HG02763 (cell line): Measurements from ENCODE around the gene SENP2.
"Not testable (repeated sequence)": the region's sequence is repeated elsewhere in the genome, so short reads cannot be mapped to it uniquely, and the experiment has no call there.

Experiments
- ATAC-seq: cut with Tn5 transposase; IDR thresholded peaks from one replicate; pipeline ENCODE4 v1.9.1; 2021; ENCODE audit warnings: mild to moderate bottlenecking, moderate library complexity; ENCODE audit not compliant: unreplicated experiment

SENP2 gene

DNA sequence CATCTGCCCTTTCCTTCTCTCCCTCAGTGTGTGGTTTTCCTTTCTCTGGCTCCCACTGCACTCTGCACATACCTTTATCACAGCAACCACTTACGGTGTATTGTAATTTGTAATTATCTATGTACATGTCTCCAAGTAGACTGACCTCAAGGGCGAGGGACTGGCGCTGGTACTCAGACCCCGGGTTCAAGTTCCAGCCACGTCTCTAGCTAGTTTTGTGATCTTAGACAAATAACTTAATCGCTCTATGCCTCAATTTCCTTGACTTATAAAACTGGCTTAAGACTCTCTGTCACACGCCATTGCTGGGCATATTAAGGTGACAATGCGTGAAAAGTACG is 607 bp upstream of the SENP2 start:
- no peak for ATAC-seq

DNA sequence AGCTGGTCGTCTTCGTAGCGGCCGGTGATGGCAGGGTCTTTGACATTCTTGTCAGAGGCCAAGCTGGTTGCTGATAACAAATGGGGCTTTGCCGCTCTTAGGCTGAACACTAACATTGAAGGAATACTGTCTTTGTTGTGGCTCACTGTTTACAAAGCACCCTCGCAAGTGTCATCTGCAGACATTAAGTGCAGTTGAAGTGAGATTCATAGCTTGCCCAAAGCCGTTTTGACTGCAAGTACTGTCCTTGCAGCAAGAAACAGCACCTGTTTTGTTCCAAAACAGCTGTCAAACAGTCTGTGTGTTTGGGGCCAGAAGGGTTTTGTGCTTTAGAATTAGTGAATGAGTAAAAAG is 568 bp downstream of the SENP2 start:
- no peak for ATAC-seq

DNA sequence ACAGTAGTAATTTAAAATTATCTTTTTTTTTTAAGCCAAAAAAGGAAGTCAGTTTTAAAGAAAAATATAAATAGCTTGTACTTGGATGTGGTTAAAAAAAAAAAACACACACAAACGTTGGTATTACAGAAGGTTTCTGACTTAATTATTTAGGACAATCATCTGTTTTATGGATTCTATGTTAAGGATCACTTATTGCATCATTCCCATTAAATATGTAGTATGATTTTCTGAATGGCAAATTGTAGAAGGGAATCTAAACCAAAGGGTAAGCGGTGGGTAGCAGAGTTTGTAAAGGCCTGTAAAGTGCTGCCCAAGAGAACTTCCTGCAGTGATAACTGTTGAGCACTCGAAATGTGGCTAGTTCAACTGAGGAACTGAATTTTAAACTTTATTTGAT is 8.0 kb downstream of the SENP2 start:
- no peak for ATAC-seq

DNA sequence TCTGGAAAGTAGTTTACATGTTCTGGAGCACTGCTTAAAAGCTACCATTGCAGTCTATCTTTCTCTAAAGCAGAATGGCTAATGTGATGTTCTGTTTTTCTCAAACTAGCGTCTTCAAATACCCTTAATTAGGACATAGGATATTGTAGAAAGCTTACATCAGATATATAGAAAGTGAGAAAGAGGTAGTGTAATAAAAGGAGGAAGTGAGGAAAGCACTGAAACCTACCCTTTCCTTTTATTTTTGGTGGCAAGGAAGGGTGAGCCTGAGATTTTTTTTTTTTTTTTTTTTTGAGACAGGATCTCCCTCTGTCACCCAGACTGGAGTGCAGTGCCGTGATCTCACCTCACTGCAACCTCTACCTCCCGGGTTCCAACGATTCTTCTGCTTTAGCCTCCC is 9.4 kb downstream of the SENP2 start:
- no peak for ATAC-seq

DNA sequence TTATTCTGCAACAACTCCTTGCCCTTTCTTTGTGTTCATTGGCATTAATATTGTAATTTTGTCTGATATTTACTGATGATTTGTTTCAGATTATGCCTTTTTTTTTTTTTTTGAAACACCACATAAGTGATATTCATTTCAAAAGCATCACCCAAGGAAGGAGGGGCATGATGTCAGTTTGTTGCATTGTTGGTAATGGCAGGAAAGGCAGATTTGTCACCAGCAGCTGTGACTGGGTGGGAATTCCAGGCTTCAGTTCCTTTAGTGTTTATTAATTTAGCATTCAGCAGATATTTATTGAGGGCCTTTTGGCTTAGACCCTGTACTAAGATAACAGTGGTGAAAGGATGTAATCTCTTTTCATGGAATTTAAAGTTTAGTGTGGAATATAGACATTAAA is 19.5 kb downstream of the SENP2 start:
- no peak for ATAC-seq

DNA sequence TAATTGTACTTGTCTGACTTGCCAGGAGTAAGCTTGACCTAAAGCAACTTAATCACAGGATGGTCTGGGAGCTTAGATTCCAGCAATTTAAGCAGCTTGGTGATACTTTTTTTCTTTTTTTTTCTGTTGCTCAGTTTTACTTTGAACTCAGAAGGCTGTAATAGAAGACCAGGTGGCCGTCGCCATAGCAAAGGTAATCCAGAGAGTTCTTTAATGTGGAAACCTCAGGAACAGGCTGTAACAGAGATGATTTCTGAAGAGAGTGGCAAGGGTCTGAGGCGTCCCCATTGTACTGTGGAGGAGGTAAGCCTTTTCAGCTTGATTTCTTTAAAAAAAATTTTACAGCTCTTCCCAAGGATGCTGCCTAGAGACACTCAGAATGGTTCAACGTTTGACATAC is 20.1 kb downstream of the SENP2 start:
- ATAC-seq, result no peak

DNA sequence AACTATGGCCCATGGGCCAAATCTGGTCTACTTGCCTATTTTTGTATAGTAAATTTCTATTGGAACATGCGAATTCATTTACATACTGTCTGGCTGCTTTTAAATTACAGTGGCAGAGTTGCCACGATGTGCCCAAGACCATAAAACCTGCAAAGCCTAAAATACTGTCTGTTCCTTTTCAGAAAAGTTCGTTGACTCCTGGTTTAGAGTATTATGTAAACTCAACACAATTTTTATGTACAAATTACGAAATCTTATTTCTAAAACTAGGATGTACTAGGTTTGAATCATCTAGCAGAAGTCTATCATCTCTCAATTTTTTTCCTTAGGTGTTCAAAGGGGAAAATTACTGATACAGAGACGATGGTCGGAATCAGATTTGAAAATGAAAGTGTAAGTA is 26.9 kb downstream of the SENP2 start:
- ATAC-seq, result no peak

DNA sequence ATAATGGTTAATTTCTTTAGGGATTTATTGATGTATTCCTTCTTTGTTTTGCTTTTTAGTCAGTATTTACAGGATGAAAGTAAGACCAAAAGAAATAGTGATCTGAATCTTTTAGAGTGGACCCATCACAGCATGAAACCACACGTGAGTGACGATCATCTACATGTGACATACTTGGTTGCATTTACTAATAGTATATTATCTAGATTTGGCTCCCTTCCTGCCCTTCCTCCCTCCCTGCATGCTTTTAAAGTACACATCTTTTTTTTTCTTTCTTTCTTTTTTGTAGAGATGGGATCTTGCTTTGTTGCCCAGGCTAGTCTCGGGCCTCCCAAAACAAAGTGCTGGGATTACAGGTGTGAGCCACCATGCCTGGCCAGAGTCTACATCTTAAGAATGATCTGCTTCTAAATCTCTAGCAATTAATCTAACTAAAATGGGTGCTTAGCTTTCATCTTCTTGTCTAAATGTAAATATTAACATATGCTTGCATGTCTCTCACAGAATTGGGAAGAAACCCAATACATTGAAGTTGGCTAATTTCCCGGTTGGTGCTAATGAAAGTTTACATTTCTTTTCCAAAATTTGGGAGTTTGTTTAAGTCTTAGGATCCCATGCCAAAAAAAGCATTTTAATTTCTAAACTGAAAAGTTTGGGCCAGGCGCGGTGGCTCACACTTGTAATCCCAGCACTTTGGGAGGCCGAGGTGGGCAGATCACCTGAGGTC is 38.0 kb downstream of the SENP2 start:
- no peak for ATAC-seq

DNA sequence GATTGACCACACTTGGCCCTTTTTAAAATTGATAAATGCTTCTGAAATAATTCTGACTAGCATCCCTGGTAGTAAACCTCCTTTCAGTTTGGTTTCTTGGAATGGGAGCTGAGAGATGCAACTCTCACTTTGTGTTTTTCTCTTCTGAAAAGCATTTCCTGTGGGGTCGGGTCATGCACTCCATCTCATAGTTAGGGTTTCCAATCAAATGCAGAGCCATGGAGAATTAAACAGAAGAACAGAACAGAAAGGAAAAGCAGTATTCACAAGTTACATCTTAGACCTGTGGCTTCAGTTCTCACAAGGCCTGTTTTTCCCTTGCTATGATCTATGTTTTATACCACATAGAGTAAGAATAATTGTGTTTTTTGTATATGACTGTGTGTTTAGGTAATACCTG is 39.7 kb downstream of the SENP2 start:
- no peak for ATAC-seq

DNA sequence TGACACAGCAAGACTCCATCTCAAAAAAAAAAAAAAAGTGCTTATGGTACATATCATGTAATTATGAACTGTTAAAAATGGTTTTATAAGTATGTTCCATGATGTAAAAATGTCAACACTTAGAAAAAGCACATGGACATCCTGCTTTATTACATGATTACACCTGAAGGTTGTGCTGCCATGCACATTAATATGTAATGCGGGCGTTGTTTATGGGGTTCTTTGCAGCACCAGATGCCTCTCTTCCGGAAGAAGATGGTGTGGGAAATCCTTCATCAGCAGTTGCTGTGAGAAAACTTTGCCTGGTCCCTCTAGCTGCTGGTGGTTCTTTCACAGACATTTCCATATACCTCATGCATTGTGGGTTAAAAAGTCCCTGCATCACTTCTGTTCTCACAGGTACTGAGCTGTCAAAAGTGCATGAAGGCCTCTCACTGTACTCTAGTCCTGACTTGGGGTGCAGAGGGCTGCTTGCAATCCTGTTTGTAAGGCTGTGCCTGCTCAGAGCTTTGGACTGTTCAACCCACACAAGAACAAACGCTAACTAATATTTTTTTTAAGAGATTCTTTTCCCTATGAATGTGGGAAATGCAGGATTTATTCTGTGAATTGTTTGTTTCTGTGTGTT is 43.6 kb downstream of the SENP2 start:
- no peak for ATAC-seq

DNA sequence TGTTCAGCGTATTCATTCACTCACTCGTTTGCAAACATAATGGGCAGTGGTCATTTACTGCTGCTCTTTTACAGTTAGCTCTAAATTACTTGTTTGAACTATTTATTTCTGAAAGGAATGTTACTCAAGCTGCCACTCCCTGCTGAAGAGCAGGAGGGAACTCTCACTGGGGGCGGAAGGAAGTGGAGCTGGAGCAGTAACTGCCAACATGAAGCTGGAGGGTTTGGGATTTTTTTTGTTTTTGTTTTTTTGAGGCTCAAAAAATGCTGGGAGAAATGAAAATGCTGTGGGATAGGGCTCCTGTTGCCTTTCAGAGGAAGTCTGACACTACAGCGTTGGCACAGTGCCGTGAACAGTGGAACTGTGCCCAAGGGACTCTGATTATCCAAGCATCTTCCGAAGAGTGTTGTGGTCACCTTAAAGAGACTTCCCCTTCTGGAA is 44.1 kb downstream of the SENP2 start:
- ATAC-seq, result no peak

DNA sequence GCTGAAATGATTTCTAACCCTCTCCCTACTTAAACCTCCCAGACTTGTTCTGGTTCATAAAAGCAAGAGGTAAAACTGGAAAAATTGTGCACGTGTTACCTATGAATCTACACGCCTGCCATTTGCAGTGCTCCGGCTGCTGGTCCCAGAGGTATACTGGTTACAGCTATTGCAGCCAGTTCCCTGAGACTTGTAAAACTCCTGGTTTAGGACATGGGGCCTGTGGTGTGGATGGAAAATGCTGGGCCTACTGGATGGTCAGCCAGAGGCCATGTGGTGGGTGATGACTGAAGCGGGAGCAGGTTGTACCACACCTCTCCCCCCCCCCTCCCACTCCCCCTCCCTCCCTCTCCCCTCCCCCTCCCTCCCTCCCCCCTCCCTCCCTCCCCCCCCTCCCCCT is 45.0 kb downstream of the SENP2 start:
- no peak for ATAC-seq

DNA sequence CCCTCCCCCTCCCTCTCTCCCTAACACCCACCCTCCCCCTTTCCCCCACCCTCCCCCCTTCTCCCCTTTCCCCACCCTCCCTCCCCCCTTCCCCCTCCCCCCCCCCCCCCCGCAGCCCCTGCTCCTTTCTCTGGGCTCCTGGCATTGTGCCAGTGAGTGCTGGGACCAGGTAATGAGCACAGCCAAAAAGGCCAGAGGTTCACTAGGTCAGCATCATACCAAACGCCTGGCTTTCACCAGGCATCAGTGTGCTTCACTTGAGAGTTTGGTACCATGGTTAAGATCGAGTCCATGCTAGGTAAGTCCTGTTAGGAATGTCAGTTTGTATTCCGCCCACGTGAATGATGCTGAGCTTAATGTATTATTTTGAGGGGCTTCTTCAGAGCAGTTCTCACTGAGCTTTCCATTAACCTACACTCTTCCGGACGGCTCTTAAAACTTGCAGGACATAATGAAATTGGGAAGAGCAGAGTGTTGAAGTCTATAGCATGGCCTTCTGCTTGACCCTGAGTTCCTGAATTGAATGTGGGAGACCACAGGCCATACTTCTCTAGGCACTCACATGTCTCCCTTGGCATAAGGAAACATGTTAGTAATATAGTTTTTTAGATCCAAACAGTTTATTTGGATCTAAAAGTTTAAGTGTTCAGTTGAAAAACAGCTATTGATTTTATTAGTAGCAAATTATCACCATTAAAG is 45.6 kb downstream of the SENP2 start:
- no peak for ATAC-seq

DNA sequence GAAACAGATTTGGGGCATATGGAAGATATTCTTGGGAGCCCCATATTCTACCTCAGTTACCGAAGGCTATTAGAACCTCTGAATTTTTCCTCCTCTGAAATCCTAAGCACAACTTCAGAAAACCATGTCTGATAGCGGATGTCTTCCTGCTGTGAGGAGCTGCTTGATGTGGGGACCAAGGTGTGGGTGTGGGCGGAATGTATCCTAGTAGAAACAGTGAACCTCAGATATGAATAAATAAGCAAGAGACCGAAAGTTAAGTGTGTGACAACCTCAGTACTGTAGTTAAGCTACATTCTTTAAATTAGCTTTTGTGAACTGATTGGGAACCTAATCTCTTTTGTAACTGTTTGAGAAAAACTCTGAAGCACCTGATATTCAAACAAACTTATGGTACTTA is 46.9 kb downstream of the SENP2 start:
- no peak for ATAC-seq

DNA sequence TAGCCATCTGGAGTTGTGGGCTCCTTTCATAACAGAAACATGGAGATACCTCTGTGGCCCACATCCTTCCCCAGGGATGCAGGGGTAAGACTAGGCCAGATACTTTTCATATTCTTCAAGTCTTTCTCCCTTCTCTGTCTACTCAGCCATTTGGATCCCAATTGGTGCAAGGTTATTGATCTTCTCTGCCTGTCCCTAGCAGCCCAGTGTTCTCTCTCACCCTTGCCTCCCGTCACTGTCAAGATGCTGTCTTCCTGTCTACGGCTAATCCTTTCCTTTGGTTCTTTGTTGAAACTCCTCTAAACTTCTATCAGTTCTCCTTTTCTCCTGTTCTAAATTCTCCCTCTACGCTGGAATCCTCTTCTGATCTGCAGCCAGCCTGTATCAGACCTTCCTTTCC is 51.3 kb downstream of the SENP2 start:
- no peak for ATAC-seq

DNA sequence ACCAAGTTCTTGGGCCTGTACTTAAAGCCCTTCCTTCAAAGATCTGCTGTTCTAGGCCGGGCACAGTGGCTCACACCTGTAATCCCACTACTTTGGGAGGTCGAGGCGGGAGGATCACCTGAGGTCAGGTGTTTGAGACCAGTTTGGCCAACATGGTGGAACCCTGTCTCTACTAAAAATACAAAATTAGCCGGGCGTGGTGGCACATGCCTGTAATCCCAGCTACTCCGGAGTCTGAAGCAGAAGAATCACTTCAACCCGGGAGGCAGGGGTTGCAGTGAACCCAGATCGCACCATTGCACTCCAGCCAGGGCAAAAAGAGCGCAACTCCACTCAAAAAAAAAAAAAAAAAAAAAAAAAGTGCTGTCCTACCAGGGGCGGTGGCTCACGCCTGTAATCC is 52.6 kb downstream of the SENP2 start:
- ATAC-seq, result not testable (repeated sequence)

DNA sequence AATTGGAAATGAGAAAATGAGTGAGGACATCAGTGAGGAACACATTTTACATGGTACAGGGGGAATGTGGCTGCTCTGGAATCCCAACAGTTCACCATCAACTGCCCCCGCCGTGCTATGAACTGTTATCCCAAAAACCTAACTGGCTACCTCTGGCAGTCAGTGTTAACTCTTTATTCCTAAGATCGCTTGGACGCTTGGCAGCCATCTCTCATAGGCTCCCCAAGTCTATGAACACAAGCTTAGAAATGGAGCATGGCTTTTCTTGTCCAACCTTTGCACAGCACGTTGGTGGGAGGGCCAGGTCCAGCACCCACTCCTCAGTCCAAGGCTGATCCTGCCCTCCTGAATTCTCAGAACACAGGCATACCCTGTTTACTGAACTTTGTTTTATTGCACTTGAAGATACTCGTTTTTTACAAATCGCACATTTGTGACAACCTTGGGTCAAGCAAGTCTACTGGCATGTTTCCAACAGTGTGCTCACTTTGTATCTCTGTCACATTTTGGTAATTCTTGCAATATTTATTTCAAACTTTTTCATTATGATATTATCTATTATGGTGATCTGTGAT is 53.6 kb downstream of the SENP2 start:
- no peak for ATAC-seq

DNA sequence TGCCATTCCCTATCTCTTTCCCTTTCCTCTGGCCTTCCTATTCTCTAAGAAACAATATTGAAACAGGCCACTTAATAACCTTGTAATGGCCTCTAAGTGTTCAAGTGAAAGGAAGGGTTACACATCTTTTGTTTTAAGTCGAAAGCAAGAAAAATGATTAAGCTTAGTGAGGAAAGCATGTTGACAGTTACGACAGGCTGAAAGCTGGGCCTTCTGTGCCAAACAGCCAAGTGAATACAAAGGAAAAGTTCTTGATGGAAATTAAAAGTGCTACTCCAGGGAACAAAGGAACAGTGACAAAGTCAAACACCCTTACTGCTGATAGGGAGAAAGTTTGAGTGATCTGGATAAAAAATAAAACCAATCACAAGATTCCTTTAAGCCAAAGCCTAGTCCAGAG is 54.2 kb downstream of the SENP2 start:
- no peak for ATAC-seq

DNA sequence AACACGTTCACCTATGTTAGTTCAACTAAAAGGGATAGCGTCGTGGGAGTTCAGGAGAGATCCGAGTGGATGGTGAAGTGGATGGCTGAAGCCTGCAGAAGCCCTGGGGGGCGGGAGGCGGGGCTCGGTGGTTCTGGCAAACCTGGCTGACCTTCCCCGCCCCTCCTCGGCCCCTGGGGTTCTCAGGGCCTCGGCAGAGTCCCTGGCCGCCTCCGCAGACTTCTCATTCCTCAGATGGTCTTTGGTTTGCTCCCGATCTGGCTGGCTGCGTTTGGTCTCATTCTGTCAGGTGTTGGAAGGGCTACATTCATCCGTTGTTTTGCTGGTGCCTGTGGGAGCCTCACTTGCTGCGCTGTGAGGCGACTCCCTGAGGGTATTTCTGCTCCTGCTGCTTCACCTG is 59.1 kb downstream of the SENP2 start:
- ATAC-seq, result not testable (repeated sequence)

DNA sequence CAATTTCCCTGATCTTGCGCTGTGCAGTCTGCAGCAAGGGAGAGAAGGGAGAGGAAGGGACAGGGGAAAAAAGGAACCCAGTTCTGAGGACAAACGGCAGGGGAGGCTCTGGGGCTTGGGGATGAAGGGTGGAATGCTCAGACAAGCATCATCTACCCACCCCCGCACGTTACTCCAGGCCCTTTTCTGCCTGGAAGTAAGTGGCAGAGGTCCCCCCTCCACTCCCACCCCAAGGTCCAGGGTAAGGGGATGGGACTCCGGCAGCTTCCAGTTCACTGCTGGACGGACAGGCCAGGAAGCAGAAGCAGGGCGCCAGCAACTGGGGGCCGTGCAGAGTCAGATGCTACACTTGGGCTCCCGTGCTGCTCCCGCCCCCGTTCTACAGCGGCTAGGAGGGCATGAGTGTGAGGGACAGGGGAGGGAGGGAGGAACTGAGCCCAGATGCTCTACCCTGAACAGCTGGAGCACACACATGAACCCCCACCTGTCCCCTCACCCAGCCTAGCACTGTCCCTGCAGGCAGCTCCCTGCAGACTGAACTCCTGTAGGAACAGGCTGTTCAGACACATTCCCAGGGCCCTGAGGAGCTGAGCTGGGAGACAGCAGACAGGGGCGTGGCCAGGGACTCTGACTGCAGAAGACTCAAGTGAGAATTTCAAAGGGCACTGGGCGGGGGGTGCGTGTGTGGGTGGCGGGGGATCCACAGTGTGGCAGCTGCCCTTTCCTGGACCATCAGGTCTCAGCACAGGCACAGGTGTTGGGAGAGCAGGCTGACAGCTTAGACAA is 59.7 kb downstream of the SENP2 start:
- ATAC-seq, result no peak

DNA sequence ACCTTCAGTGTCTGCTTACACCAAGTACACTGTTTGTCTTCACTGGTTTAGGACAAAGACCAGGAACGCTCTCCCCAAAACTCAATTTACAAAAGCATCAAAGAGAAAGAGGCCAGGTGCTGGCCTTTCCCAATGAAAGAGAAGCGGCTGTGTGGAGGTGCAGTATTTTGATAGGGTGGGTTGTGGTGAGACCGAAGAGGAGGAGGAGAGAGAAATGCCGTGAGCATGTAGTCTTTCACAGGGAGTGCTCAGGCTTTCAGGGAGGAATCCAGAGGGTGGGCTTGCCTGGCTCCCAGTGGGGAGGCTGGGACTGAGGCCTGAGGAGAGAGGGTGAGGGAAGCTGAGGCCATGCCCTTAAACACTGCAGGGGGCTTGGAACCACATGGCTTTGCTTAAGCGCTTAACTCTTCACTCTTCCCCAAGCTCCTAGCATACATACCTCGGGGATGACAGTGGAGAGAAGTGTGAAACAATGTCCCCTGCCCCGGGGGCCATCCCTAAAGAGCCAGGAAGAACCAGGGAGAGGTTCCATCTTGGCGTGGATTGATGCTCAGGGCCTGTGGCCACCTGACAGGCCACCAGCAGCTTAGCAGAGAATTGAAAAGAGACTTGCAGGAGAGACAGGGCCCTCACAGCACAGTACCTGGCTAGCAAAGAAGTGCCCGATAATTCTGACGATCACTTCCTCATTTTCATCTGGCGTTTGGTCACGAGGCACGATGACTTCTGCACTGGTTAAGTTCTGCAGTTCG is 60.5 kb downstream of the SENP2 start:
- ATAC-seq, result no peak
